Astrocyte (in vitro differentiated cells and primary cell): ENCODE measurements around the gene ZNF467. TPM values are rescaled to one million over a fixed set of nuclear protein-coding genes. Genes with fewer than 3 reads are reported as not detected.

Experiments
- DNase-seq: peaks from one replicate; pipeline ENCODE4 v3.0.0-alpha.2; 2010; ENCODE audit warnings: low read depth
- FAIRE-seq: peaks from 2 replicates; lab custom pipeline; 2011; peaks lifted over from hg19 to GRCh38; lab: Jason Lieb, UNC
- H2AFZ ChIP-seq: 2 replicates; pipeline ENCODE4 v1.6.0; 2012; ENCODE audit warnings: low read depth, low read length, inconsistent platforms
- H3K27ac ChIP-seq: 2 replicates; pipeline ENCODE4 v1.5.1; 2011; ENCODE audit warnings: low read depth, low read length, inconsistent platforms
- H3K27me3 ChIP-seq: 2 replicates; pipeline ENCODE4 v1.6.0; 2011; ENCODE audit warnings: low read length, inconsistent platforms; ENCODE audit not compliant: insufficient read depth
- H3K36me3 ChIP-seq: 2 replicates; pipeline ENCODE4 v1.5.1; 2011; ENCODE audit warnings: low read length, inconsistent platforms; ENCODE audit not compliant: insufficient read depth
- H3K4me1 ChIP-seq: 2 replicates; pipeline ENCODE4 v1.5.1; 2011; ENCODE audit warnings: low read length, inconsistent platforms; ENCODE audit not compliant: insufficient read depth
- H3K4me2 ChIP-seq: 2 replicates; pipeline ENCODE4 v1.6.0; 2012; ENCODE audit warnings: low read length, inconsistent platforms
- H3K4me3 ChIP-seq: 2 replicates; pipeline ENCODE4 v1.5.1; 2011; ENCODE audit warnings: low read depth, mild to moderate bottlenecking, low read length, inconsistent platforms; ENCODE audit not compliant: insufficient read depth
- H3K79me2 ChIP-seq: 2 replicates; pipeline ENCODE4 v1.6.0; 2012; ENCODE audit warnings: mild to moderate bottlenecking, low read length, inconsistent platforms; ENCODE audit not compliant: insufficient read depth
- H3K9ac ChIP-seq: 2 replicates; pipeline ENCODE4 v1.6.0; 2012; ENCODE audit warnings: mild to moderate bottlenecking, low read length, inconsistent platforms
- H3K9me3 ChIP-seq: 2 replicates; pipeline ENCODE4 v1.5.1; 2012; ENCODE audit warnings: low read depth, mild to moderate bottlenecking, low read length, inconsistent platforms; ENCODE audit not compliant: insufficient read depth
- H4K20me1 ChIP-seq: 2 replicates; pipeline ENCODE4 v1.6.0; 2012; ENCODE audit warnings: low read length, inconsistent platforms; ENCODE audit not compliant: insufficient read depth
- H3K27ac Mint-ChIP-seq: one replicate; pipeline ENCODE4 v1.8.0; 2021; ENCODE audit warnings: mild to moderate bottlenecking, mixed read lengths; ENCODE audit not compliant: unreplicated experiment
- H3K27me3 Mint-ChIP-seq: one replicate; pipeline ENCODE4 v1.8.0; 2021; ENCODE audit warnings: low read depth, mixed read lengths; ENCODE audit not compliant: unreplicated experiment
- H3K36me3 Mint-ChIP-seq: one replicate; pipeline ENCODE4 v1.8.0; 2021; ENCODE audit warnings: low read depth, mixed read lengths; ENCODE audit not compliant: unreplicated experiment
- H3K4me1 Mint-ChIP-seq: one replicate; pipeline ENCODE4 v1.8.0; 2021; ENCODE audit warnings: low read depth, mixed read lengths; ENCODE audit not compliant: unreplicated experiment
- H3K4me3 Mint-ChIP-seq: one replicate; pipeline ENCODE4 v1.8.0; 2021; ENCODE audit warnings: mild to moderate bottlenecking, moderate library complexity, mixed read lengths; ENCODE audit not compliant: unreplicated experiment
- H3K9me3 Mint-ChIP-seq: one replicate; pipeline ENCODE4 v1.8.0; 2021; ENCODE audit warnings: mild to moderate bottlenecking, mixed read lengths; ENCODE audit not compliant: unreplicated experiment
- CTCF ChIP-seq: IDR thresholded peaks from 2 replicates; pipeline ENCODE4 v1.5.1; 2011; ENCODE audit warnings: low read depth, mild to moderate bottlenecking, inconsistent platforms, low read length, moderate library complexity; ENCODE audit not compliant: insufficient read depth
- EZH2 ChIP-seq: IDR thresholded peaks from 2 replicates; pipeline ENCODE4 v1.6.1; 2012; ENCODE audit warnings: mild to moderate bottlenecking, low read length, inconsistent platforms; ENCODE audit not compliant: insufficient read depth
- total RNA-seq: library from RNA; stranded (reverse); gene quantifications from 2 replicates; pipeline ENCODE4 v1.2.1, GENCODE V29; 2021

ZNF467 gene
- total RNA-seq, 1 donor from 2014 or later = 16.6 TPM

GRCh38 chr7:149764481-149765398 is 8.6 kb downstream of the ZNF467 start:
- Histone ChIP-seq H3K79me2 (no peaks in the 10 kb centered on the region), H2AFZ (no peak overlapping the region), H3K36me3 (no peaks in the 10 kb centered on the region), H3K4me1 (no peaks in the 10 kb centered on the region), H3K9ac (no peak overlapping the region), H3K27ac (no peak overlapping the region), H3K4me2 (peak overlapping the region; percentile 26), H3K4me3 (no peak overlapping the region), H3K27me3 (peaks cover 72% of the 10 kb centered on the region), H4K20me1 (no peaks in the 10 kb centered on the region), H3K9me3 (no peaks in the 10 kb centered on the region)
- H3K36me3 Mint-ChIP-seq = peaks cover 31% of the 10 kb centered on the region
- peaks cover 21% of the 10 kb centered on the region for H3K9me3 Mint-ChIP-seq
- H3K27me3 Mint-ChIP-seq = peaks cover 87% of the 10 kb centered on the region
- no peak overlapping the region for H3K27ac Mint-ChIP-seq
- H3K4me1 Mint-ChIP-seq = peaks cover 5% of the 10 kb centered on the region
- DNase-seq (no peak), FAIRE-seq (no peak)
- peak; percentile 93 for TF ChIP-seq EZH2
- TF ChIP-seq CTCF = no peak
- peak overlapping the region; percentile 60 for H3K4me3 Mint-ChIP-seq

GRCh38 chr7:149763563-149764240 is 9.7 kb downstream of the ZNF467 start:
- no peak overlapping the region for H3K4me3 Mint-ChIP-seq
- peaks cover 71% of the 10 kb centered on the region for H3K27me3 ChIP-seq
- no peak for FAIRE-seq

More at GRCh38 chr7:149763563-149764240, 9.7 kb downstream of the ZNF467 start:
- DNase-seq = no peak
- Histone ChIP-seq H3K9ac (no peak overlapping the region), H3K79me2 (no peaks in the 10 kb centered on the region), H4K20me1 (no peaks in the 10 kb centered on the region), H3K4me1 (no peaks in the 10 kb centered on the region), H3K9me3 (no peaks in the 10 kb centered on the region), H3K4me3 (no peak overlapping the region), H3K4me2 (no peak overlapping the region), H3K27ac (no peak overlapping the region), H2AFZ (no peak overlapping the region), H3K36me3 (no peaks in the 10 kb centered on the region)
- peaks cover 91% of the 10 kb centered on the region for H3K27me3 Mint-ChIP-seq
- peaks cover 7% of the 10 kb centered on the region for H3K4me1 Mint-ChIP-seq
- TF ChIP-seq EZH2 (no peak), CTCF (no peak)
- peaks cover 29% of the 10 kb centered on the region for H3K36me3 Mint-ChIP-seq
- peaks cover 21% of the 10 kb centered on the region for H3K9me3 Mint-ChIP-seq
- no peak overlapping the region for H3K27ac Mint-ChIP-seq
